Endothelial cell of umbilical vein (primary cell): ENCODE results near the gene CNTRL. TPM values are rescaled to one million over a fixed set of nuclear protein-coding genes. Genes with fewer than 3 reads are reported as not detected.
A peak's percentile ranks its signal among the peaks of the same experiment; 100 is the strongest.

ENCODE experiments used
- BruUV-seq: library from RNA; stranded (reverse); fragments of 400-500 nt; replicated peaks from 2 replicates; lab custom pipeline; 2021; lab: Mats Ljungman, UMichigan
- CTCF ChIA-PET: fragments of 300-600, 350-600 bp; sonication (Branson Sonifier 250); formaldehyde crosslinking; loops from one replicate; lab custom pipeline; 2021; ENCODE audit warnings: antibody characterized with exemption, inconsistent platforms; lab: Charles Lee
- POLR2A ChIA-PET: fragments of 300-600, 350-600 bp; sonication (Branson Sonifier 250); formaldehyde crosslinking; loops from one replicate; lab custom pipeline; 2021; ENCODE audit warnings: antibody characterized with exemption, inconsistent platforms; lab: Charles Lee
- DNase-seq: peaks from one replicate; pipeline ENCODE4 v3.0.0-alpha.2; 2011; ENCODE audit warnings: low read depth, low spot score
- FAIRE-seq: peaks from 2 replicates; lab custom pipeline; 2011; peaks lifted over from hg19 to GRCh38; lab: Jason Lieb, UNC
- H2AFZ ChIP-seq: 2 replicates; pipeline ENCODE4 v1.6.0; 2012; ENCODE audit warnings: low read depth, low read length, control low read depth, inconsistent platforms
- H3K27ac ChIP-seq: 2 replicates; pipeline ENCODE4 v1.5.1; 2011; ENCODE audit warnings: low read depth, mild to moderate bottlenecking, control low read depth, low read length, moderate library complexity; ENCODE audit not compliant: insufficient read depth
- H3K27me3 ChIP-seq, 2 experiments: 2 replicates each; pipeline versions ENCODE4 v1.6.0 to v1.6.1; 2011; ENCODE audit warnings: low read length in 2 of 2, mixed read lengths in 1 of 2; ENCODE audit not compliant: control insufficient read depth in 2 of 2, insufficient read depth in 2 of 2
- H3K36me3 ChIP-seq, 2 experiments: 2 replicates in 1 of 2; 3 replicates in 1 of 2; pipeline ENCODE4 v1.5.1; 2011; ENCODE audit warnings: low read length in 2 of 2, mild to moderate bottlenecking in 1 of 2, moderate library complexity in 1 of 2; ENCODE audit not compliant: control insufficient read depth in 2 of 2, insufficient read depth in 2 of 2; ENCODE audit errors: extremely low read depth in 1 of 2
- H3K4me1 ChIP-seq: 3 replicates; pipeline ENCODE4 v1.5.1; 2011; ENCODE audit warnings: mild to moderate bottlenecking, low read length; ENCODE audit not compliant: control insufficient read depth, insufficient read depth; ENCODE audit errors: extremely low read depth
- H3K4me2 ChIP-seq: 2 replicates; pipeline ENCODE4 v1.6.1; 2011; ENCODE audit warnings: low read length, control low read depth, mixed read lengths; ENCODE audit not compliant: insufficient read depth
- H3K4me3 ChIP-seq, 3 experiments: fragments of 200-600 bp in 1 of 3; sonication (generic), shearing (Covaris generic) in 1 of 3; replicated peaks in 1 of 3; 2 replicates each; pipeline ENCODE4 v1.5.1; 2011 to 2016; ENCODE audit warnings: control low read depth in 3 of 3, low read length in 3 of 3, mild to moderate bottlenecking in 2 of 3, inconsistent platforms in 1 of 3, low read depth in 1 of 3, moderate library complexity in 1 of 3; ENCODE audit not compliant: insufficient read depth in 1 of 3
- H3K79me2 ChIP-seq: 2 replicates; pipeline ENCODE4 v1.6.0; 2012; ENCODE audit warnings: low read length, inconsistent platforms; ENCODE audit not compliant: control insufficient read depth, insufficient read depth
- H3K9ac ChIP-seq: replicated peaks from 2 replicates; pipeline ENCODE3; 2011; ENCODE audit warnings: low read length, control low read depth; ENCODE audit not compliant: insufficient read depth; ENCODE audit errors: extremely low read depth
- H3K9me1 ChIP-seq: replicated peaks from 3 replicates; pipeline ENCODE4 v1.6.0; 2011; ENCODE audit warnings: mild to moderate bottlenecking, low read length; ENCODE audit not compliant: control insufficient read depth, insufficient read depth; ENCODE audit errors: extremely low read depth
- H3K9me3 ChIP-seq: replicated peaks from 2 replicates; pipeline ENCODE4 v1.5.1; 2012; ENCODE audit warnings: low read length, inconsistent platforms; ENCODE audit not compliant: control insufficient read depth, insufficient read depth
- H4K20me1 ChIP-seq: replicated peaks from 2 replicates; pipeline ENCODE3; 2011; ENCODE audit warnings: mild to moderate bottlenecking, low read length; ENCODE audit not compliant: control insufficient read depth, insufficient read depth; ENCODE audit errors: extremely low read depth
- EZH2 ChIP-seq: IDR thresholded peaks from 2 replicates; pipeline ENCODE4 v1.6.1; 2012; ENCODE audit warnings: borderline replicate concordance, low read depth, mild to moderate bottlenecking, moderate library complexity, low read length, inconsistent platforms; ENCODE audit not compliant: severe bottlenecking
- FOS ChIP-seq: IDR thresholded peaks from 2 replicates; pipeline ENCODE4 v1.6.1; 2011; ENCODE audit warnings: mild to moderate bottlenecking, low read length, moderate library complexity, borderline replicate concordance; ENCODE audit not compliant: insufficient read depth
- GATA2 ChIP-seq: IDR thresholded peaks from 2 replicates; pipeline ENCODE4 v1.7.0; 2011; ENCODE audit warnings: low read depth, mild to moderate bottlenecking, moderate library complexity, mixed read lengths, low read length; ENCODE audit not compliant: insufficient read length, insufficient read depth
- JUN ChIP-seq: IDR thresholded peaks from 2 replicates; pipeline ENCODE4 v1.6.1; 2011; ENCODE audit warnings: borderline replicate concordance, low read depth; ENCODE audit not compliant: insufficient read length, insufficient read depth
- MYC ChIP-seq: IDR thresholded peaks from one replicate; pipeline ENCODE4 v1.6.1; 2011; ENCODE audit warnings: mild to moderate bottlenecking, low read depth, low read length
- POLR2A ChIP-seq: IDR thresholded peaks from 2 replicates; pipeline ENCODE4 v1.6.1; 2012; ENCODE audit warnings: low read depth, mild to moderate bottlenecking, control low read depth, low read length
- POLR2AphosphoS5 ChIP-seq: IDR thresholded peaks from 2 replicates; pipeline ENCODE4 v1.6.1; 2012; ENCODE audit warnings: low read depth, mild to moderate bottlenecking, control low read depth, low read length, moderate library complexity; ENCODE audit not compliant: insufficient read depth
- dilution Hi-C: fragments of 300-500 bp; cut with MboI; formaldehyde crosslinking; loops from one replicate; pipeline ENCODE4 v1.15.0; 2019; ENCODE audit warnings: low sequenced_read_pairs; ENCODE audit not compliant: extremely low pct_ligation_motif_present
- intact Hi-C: fragments of 100-400 bp; cut with micrococcal nuclease; formaldehyde crosslinking; loops from one replicate; pipeline ENCODE4 v1.10.0; 2022
- polyA plus RNA-seq, 4 experiments: library from polyadenylated mRNA; depleted of rRNA in 3 of 4; stranded (reverse) in 3 of 4; unstranded in 1 of 4; fragments of >200 nt; gene quantifications; 2 replicates each; pipeline versions ENCODE4 v1.2.1 to v1.2.3, GENCODE V29; 2011 to 2012; ENCODE audit warnings: missing spikeins in 1 of 4
- total RNA-seq: library from RNA; stranded (reverse); gene quantifications from 2 replicates; pipeline ENCODE4 v1.2.3, GENCODE V29; 2021
- TF ChIP-seq, protein P1 (sequence below): IDR thresholded peaks from 2 replicates; pipeline ENCODE4 v1.6.1; 2011; ENCODE audit not compliant: insufficient read depth, insufficient read length
- TF ChIP-seq, protein P2 (sequence below), 2 donors: IDR thresholded peaks; 1 replicate in 1 of 2; 2 replicates in 1 of 2; pipeline ENCODE4 v1.5.1; 2011; ENCODE audit warnings: low read length in 2 of 2, mild to moderate bottlenecking in 2 of 2, moderate library complexity in 2 of 2, control low read depth in 1 of 2, inconsistent platforms in 1 of 2, low read depth in 1 of 2; ENCODE audit not compliant: insufficient read depth in 1 of 2; ENCODE audit errors: extremely low read depth in 1 of 2

The CNTRL gene
- total and polyA plus RNA-seq, 2 donors (not counting 3 experiments of a cell fraction or from before 2014, with no cell fraction given) = 6.1 to 21.8 TPM

DNA sequence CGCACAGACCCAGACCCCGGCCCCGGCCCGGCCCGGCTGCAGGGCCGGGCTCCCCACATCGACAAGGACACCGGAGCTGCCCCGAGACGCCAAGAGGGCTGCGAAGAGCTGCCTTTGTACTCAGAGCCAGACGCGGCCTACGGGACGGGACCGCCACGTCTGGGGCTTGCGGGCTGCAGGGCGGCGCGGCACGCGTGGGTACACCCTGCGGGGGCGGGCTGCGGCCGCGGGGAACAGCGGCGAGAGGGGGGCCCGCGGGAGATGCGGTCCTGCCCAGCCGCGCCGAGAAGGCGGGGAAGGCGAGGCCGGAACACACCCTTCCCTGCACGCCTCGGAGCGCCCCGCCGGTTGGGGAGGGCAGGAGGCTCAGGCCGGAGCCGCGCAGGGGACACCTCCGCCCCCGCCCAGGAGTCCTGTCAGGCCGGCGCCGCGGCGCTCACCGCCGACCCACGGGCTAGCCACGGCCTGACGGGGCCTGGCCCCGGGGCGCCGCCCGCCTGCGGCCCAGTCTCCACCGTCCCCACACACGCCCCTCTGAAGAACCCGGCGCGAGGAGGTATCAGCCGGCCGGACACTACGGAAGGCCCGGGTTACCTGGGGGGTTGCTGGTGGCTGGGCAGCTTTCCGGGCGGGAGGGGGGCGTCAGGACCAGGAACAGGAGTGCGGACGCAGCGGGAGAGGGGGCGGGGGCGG is 126.4 kb downstream of the CNTRL start:
- no TSS peak for BruUV-seq
- FAIRE-seq (no peak), DNase-seq (peak; percentile 29)
- H3K27me3 ChIP-seq = no peaks in the 10 kb centered on the region
- peak overlapping the region; percentile 79 for H3K9ac ChIP-seq
- H3K79me2 ChIP-seq = peaks cover 55% of the 10 kb centered on the region
- TF ChIP-seq EZH2 (no peak), POLR2A (no peak), FOS (no peak), POLR2AphosphoS5 (no peak), GATA2 (no peak), JUN (no peak), MYC (no peak)
- TF ChIP-seq, protein P1, sequence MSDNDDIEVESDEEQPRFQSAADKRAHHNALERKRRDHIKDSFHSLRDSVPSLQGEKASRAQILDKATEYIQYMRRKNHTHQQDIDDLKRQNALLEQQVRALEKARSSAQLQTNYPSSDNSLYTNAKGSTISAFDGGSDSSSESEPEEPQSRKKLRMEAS = no peak
- TF ChIP-seq, protein P2, sequence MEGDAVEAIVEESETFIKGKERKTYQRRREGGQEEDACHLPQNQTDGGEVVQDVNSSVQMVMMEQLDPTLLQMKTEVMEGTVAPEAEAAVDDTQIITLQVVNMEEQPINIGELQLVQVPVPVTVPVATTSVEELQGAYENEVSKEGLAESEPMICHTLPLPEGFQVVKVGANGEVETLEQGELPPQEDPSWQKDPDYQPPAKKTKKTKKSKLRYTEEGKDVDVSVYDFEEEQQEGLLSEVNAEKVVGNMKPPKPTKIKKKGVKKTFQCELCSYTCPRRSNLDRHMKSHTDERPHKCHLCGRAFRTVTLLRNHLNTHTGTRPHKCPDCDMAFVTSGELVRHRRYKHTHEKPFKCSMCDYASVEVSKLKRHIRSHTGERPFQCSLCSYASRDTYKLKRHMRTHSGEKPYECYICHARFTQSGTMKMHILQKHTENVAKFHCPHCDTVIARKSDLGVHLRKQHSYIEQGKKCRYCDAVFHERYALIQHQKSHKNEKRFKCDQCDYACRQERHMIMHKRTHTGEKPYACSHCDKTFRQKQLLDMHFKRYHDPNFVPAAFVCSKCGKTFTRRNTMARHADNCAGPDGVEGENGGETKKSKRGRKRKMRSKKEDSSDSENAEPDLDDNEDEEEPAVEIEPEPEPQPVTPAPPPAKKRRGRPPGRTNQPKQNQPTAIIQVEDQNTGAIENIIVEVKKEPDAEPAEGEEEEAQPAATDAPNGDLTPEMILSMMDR (IDR thresholded peaks at IDR 0.05; ENCODE audit: extremely low read depth in 1 of 2, insufficient read depth in 1 of 2, low read depth in 1 of 2, low read length in 2 of 2) = no peak
- CTCF ChIA-PET = interaction anchor here (0.7 to 1.9 kb wide), 13 partner anchors 11 to 235 kb away, joined by 3 to 12 read pairs (median 3); no protein-coding TSS in a partner anchor
- H2AFZ ChIP-seq = peak overlapping the region; percentile 46
- H3K9me1 ChIP-seq = no peaks in the 10 kb centered on the region
- peaks cover 28% of the 10 kb centered on the region for H4K20me1 ChIP-seq
- intact Hi-C loops (loop anchor here (2.0 kb wide), 1 partner anchor 14 kb away; no protein-coding TSS in a partner anchor), dilution Hi-C loops (no loop called here)
- POLR2A ChIA-PET = no interaction called here
- H3K36me3 ChIP-seq = no peaks in the 10 kb centered on the region
- H3K4me2 ChIP-seq = peak overlapping the region; percentile 91
- H3K4me1 ChIP-seq = peaks cover 36% of the 10 kb centered on the region
- no peaks in the 10 kb centered on the region for H3K9me3 ChIP-seq
- peak overlapping the region; percentile 85 to 94 (median 86) for H3K4me3 ChIP-seq
- peak overlapping the region; percentile 59 for H3K27ac ChIP-seq
